Stimulated activated effector memory CD8-positive, alpha-beta T cell treated with anti-CD3 and anti-CD28 coated beads, Interleukin-12 subunit alpha, Interleukin-12 subunit beta, amount 100 ng/mL, for 72 hours (primary cell): ENCODE results near the gene CFAP107.
"Not testable (repeated sequence)": the region's sequence is repeated elsewhere in the genome, so short reads cannot be mapped to it uniquely, and the experiment has no call there.

ENCODE experiments used
- ATAC-seq: fragments of 150-1000 bp; cut with Tn5 transposase; 2 replicates; pipeline ENCODE4 v1.10.0; 2021
- DNase-seq, 2 donors: peaks; one replicate each; pipeline ENCODE4 v3.0.0; 2021 to 2022; ENCODE audit warnings: low spot score in 2 of 2
- H3K27ac Mint-ChIP-seq: one replicate; pipeline ENCODE4 v1.8.0; 2022; ENCODE audit warnings: mild to moderate bottlenecking, mixed read lengths
- H3K36me3 Mint-ChIP-seq: one replicate; pipeline ENCODE4 v1.8.0; 2022; ENCODE audit warnings: mild to moderate bottlenecking, mixed read lengths
- H3K4me1 Mint-ChIP-seq: one replicate; pipeline ENCODE4 v1.8.0; 2022; ENCODE audit warnings: mixed read lengths
- H3K4me3 Mint-ChIP-seq: one replicate; pipeline ENCODE4 v1.8.0; 2022; ENCODE audit warnings: mild to moderate bottlenecking, mixed read lengths
- H3K9me3 Mint-ChIP-seq: one replicate; pipeline ENCODE4 v1.8.0; 2022; ENCODE audit warnings: mixed read lengths

Gene CFAP107

GRCh38 chr1:12784729-12785128 is 38.7 kb downstream of the CFAP107 start:
- not testable (repeated sequence) for H3K36me3 Mint-ChIP-seq, H3K4me1 Mint-ChIP-seq, H3K4me3 Mint-ChIP-seq, H3K9me3 Mint-ChIP-seq, DNase-seq, H3K27ac Mint-ChIP-seq, ATAC-seq

DNA sequence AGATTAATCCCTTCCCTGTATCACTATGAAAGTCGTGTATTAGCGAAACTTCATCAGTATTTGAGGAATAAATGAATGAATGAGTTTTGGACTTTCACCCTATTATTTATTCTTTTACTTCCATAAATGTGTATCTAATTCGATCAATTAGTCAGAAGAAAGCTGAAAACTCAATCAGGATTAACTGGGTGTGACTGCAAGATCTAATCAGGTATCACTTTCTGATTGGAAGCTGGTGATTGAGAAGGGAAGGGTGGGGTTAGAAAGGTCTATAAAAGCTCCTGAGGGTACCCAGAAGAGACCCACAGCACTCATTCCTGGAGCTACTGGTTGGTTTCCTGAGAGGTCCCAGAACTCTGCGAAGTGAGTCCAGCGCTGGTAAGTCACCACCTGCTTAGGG is 45.1 kb downstream of the CFAP107 start, which contains the start of gene PRAMEF1:
Gene PRAMEF1, plus strand, starts transcription at position 301 of the 400 bp plus-strand sequence. CDS start 1,831 bp downstream, outside the sequence.
- not testable (repeated sequence) for H3K4me1 Mint-ChIP-seq, H3K27ac Mint-ChIP-seq, ATAC-seq, H3K9me3 Mint-ChIP-seq, H3K4me3 Mint-ChIP-seq, DNase-seq, H3K36me3 Mint-ChIP-seq

GRCh38 chr1:12798911-12799310 is 52.9 kb downstream of the CFAP107 start:
- peaks cover 2% of the 10 kb centered on the region for H3K9me3 Mint-ChIP-seq
- H3K4me1 Mint-ChIP-seq = no peaks in the 10 kb centered on the region
- no peak overlapping the region for H3K27ac Mint-ChIP-seq
- no peaks in the 10 kb centered on the region for H3K36me3 Mint-ChIP-seq
- H3K4me3 Mint-ChIP-seq = no peak overlapping the region
- no peak for ATAC-seq
- no peak for DNase-seq

- H3K9me3 Mint-ChIP-seq = peaks cover 4% of the 10 kb centered on the region
Measured at GRCh38 chr1:12799730-12800129, 53.7 kb downstream of the CFAP107 start.

DNA sequence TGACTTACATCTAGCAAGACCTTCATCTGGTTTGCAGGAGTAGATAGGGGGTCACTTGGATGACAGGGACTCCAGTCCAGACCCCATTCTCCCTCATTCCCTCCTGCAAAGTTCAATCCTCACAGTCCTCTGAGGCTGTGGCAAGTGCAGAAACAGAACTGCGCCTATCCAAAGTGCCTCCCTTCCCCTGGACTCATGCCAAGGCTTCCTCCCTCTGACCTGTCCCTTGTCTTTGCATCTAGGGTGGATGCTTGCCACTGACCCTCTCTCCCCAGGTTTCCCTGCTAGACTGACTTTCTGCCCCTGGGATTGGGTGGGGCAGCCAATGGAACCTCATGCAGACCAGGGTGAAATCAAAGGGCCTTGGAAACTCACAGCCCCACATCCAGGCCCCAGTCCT is 63.9 kb downstream of the CFAP107 start:
- Mint-ChIP-seq H3K36me3 (no peaks in the 10 kb centered on the region), H3K4me3 (no peak overlapping the region), H3K4me1 (no peaks in the 10 kb centered on the region), H3K9me3 (peaks cover 6% of the 10 kb centered on the region), H3K27ac (no peak overlapping the region)
- no peak for ATAC-seq
- no peak for DNase-seq

More at GRCh38 chr1:12799730-12800129, 53.7 kb downstream of the CFAP107 start:
- ATAC-seq (no peak), DNase-seq (no peak)
- H3K4me3 Mint-ChIP-seq = no peak overlapping the region
- no peaks in the 10 kb centered on the region for H3K4me1 Mint-ChIP-seq
- no peak overlapping the region for H3K27ac Mint-ChIP-seq
- H3K36me3 Mint-ChIP-seq = no peaks in the 10 kb centered on the region

DNA sequence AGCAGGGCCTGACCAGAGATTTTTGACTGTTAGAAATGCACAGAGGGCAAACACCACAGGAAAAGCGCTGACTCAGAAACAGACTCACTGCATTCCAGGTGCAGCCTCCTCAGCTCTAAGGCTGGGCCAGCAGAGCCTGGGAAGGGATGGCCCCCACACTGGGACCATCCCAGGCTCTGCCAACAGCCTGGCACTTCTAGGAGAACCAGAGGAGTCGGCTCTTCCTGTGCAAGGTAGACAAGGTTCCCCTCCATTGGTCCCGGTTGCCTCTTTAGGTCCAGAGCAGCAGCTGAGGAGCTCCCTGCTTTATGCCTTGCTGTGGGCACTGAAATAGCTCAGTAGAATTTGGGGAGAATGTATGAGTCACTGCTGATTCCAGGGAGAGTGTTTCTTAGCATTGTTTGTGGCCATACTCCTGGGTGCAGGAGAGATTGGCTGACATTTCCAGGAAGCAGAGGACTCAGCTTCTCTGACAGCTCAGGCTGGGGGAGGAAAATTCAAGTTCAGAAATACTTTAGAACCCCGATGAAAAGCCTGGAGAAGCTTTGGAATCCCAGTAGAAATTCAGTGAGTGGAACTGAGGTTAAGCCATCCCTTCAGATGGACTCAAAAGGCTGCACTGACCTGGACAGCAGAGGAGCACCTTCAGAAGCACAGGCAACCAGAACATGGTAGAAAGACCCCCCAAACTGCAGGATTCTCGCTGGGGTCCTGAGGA is 64.8 kb downstream of the CFAP107 start:
- Mint-ChIP-seq H3K27ac (no peak overlapping the region), H3K4me1 (no peaks in the 10 kb centered on the region), H3K36me3 (no peaks in the 10 kb centered on the region), H3K9me3 (peaks cover 2% of the 10 kb centered on the region), H3K4me3 (no peak overlapping the region)
- DNase-seq (no peak), ATAC-seq (no peak)

DNA sequence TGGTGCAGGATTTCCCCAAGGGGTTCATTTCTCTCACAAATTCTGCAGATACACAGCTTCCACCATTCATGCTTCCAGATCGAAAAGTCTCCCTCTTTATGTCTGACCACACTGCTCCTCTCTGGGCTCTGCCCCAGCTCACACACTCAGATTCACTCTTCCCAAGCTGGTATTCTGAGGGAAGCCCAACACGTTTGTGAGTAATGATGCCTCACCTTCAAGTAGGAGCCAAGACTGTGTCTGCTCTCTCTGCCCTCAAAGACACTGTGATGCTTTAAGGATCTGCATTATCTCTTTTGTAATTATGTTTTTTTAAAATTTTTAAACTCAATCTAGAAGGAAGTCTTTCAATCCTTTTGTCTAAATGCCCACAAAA is 65.4 kb downstream of the CFAP107 start:
- Mint-ChIP-seq H3K4me3 (no peak overlapping the region), H3K36me3 (no peaks in the 10 kb centered on the region), H3K27ac (no peak overlapping the region), H3K9me3 (no peaks in the 10 kb centered on the region), H3K4me1 (no peaks in the 10 kb centered on the region)
- ATAC-seq = no peak
- no peak for DNase-seq
